HuH-7.5 (cell line): ENCODE results near the gene HOXD11.

Experiments
- DNase-seq: peaks from one replicate; pipeline ENCODE4 v3.0.0; 2011; ENCODE audit warnings: low spot score

Gene HOXD11

DNA sequence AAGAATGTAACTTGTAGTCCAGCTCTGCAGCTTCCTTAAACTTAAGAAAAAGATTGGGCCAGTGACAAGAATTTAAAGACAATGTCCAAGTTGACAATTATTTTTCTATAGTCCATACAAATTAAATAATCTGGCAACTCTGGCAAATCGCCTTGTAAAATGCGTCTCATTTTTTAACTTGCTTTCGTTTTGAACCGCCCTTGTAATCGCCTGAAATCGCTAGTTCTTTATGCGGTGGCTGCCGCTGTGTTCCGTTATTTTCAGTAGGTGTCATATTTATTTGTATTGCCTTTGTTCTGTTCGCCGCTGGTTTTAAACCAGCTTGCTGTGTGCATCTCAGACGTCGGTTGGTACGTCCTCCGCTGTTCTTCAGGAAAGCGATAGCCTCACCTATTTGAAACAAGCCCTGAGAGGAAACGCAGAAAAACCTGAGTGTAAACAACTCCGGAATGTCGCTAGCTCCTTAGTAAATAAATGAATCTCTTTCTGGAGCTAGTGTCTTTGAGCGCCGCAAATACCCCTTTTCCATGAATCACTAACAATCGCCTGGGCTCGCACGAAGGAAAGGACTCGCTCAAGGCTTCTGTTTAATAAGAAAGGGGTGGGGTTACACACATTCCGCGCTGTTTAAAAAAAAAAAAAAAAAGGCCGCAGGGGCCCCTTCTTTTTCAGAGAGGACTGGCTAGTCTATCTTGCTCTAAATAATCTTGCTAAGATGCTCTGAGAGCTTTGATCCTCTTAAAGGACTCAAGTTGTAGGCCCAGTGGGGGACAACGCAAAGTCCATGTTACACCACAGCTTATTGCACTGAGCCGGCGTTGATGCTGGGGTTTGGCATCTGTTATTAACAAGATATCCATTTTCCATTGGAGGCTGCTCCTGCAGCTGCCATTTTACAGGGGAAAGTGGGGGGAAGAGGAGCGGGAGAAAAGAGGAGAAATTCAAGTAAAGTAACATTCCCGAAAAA, 25.4 kb downstream of the HOXD11 start:
- DNase-seq, result no peak

- no peak for DNase-seq
These were observed 26.3 kb downstream of the HOXD11 start for GRCh38 chr2:176133389-176133788.

DNA sequence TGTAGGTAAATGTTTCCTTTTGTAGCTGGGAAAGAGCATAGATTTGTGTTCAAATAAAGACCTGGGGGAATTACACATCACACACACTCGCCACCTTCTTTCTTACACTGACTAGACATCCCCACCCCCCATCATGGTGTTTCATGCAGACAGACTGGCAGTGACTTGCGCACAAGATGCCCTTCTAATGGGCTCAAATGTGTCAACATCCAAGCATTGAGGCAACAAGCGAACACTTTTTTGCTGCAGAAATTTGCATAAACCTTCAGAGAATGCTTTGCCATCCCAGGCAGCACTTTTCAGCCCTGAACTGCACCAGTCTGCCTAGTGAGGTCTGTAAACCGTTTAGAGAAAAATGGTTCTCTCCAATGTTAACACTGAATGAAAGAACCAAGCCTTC, 27.0 kb downstream of the HOXD11 start:
- no peak for DNase-seq

GRCh38 chr2:176135035-176135440, 28.0 kb downstream of the HOXD11 start:
- DNase-seq, result no peak

DNA sequence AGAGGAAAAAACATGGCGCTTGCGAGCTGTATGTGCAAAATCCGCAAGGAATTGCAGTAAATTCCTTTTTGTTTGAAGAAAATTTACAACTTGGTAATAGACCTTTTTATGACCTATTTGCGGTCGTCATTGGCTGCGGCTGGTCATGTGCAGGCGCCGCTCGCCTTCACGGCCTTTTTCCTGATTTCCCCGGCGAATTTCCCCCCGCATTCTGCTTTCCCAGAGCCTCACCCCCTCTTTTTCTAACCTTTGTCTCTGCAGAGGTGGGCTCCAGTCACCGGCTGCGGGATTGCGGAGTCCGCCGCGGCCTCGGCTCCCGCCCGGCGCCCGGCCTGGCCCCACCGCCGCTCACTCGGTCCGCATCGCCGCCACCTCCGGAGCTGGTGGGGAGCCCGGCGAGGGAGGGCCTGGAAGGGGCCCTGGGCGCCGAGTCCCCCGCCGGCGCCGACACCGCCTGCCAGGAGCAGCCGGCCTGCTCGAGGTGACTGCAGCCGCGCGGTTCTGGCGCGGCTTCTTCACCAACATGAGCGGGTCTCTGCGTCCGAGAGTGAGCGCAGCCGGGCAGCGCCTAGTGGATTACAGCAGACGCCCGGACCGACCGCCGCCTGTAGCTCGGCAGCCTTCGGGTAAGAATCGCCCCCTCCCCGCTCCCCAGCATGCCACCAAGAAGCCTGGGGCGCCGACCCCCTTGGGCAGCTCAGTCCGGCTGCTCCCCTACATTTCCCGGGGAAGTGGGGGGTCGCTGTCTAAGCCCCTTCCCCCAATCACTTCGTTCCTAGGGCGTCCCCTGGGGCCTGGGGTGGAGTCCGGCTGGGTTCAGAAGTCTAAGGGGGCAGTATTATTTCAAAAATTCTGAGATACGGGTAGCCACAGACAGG, 29.5 kb downstream of the HOXD11 start:
- DNase-seq, result peak; percentile 76

DNA sequence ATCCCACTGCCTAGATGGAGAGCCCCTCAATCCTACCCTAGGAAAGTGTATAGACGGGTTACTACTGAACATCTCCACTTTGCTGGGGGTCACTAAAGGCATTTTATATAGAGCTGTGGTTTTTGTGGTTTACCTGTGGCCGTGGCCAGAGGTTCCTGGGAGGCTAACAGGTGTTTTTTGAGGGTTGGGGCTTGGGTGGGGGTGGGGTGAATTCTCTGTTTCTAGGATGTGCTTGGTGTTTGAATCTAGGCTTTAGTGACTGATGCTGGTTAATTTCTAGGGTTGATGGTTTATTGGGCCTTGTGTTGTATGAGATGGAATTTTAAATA, 30.1 kb downstream of the HOXD11 start:
- no peak for DNase-seq

DNA sequence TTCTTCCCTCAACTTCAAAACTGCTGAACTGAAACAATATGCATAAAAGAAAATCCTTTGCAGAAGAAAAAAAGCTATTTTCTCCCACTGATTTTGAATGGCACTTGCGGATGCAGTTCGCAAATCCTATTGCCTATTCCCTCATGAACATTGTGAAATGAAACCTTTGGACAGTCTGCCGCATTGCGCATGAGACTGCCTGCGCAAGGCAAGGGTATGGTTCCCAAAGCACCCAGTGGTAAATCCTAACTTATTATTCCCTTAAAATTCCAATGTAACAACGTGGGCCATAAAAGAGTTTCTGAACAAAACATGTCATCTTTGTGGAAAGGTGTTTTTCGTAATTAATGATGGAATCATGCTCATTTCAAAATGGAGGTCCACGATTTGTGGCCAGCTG, 30.8 kb downstream of the HOXD11 start:
- no peak for DNase-seq

GRCh38 chr2:176138526-176138922, 31.4 kb downstream of the HOXD11 start:
- DNase-seq, result no peak

DNA sequence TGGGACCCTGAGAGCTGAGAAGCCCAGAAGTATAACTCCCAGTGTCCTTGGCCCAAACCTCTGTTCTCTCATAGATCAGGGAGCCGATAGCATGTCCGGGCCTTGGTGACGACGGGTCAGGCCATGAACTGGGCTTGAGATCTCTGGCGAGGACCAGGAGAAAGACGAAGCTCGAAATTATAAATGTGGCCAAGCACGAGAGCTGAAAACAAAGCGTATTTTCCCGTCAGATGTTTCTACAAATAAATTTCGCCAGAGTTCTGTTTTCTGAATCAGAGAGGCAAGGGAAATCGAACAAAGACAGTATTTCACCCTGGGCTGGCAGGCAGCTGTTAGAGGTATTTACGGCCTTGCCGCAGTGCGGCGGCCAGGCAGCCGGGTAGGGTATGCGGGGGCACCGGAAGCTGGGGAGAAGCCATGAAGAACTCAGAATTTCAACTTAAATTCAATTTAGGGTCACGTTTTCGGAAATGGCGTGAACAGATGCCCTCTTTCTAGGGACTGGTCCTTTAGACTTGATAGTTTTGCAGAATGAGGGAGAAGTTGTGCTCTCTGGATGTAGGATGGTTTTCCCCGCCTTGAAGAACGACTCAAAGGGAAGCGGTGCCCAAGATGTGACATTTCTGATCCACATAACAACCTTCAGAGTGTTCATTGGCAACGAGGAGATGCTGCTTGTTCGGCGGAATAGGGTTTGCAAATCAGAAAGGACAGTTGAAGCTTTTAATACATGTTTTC, 32.0 kb downstream of the HOXD11 start:
- DNase-seq, result no peak

DNA sequence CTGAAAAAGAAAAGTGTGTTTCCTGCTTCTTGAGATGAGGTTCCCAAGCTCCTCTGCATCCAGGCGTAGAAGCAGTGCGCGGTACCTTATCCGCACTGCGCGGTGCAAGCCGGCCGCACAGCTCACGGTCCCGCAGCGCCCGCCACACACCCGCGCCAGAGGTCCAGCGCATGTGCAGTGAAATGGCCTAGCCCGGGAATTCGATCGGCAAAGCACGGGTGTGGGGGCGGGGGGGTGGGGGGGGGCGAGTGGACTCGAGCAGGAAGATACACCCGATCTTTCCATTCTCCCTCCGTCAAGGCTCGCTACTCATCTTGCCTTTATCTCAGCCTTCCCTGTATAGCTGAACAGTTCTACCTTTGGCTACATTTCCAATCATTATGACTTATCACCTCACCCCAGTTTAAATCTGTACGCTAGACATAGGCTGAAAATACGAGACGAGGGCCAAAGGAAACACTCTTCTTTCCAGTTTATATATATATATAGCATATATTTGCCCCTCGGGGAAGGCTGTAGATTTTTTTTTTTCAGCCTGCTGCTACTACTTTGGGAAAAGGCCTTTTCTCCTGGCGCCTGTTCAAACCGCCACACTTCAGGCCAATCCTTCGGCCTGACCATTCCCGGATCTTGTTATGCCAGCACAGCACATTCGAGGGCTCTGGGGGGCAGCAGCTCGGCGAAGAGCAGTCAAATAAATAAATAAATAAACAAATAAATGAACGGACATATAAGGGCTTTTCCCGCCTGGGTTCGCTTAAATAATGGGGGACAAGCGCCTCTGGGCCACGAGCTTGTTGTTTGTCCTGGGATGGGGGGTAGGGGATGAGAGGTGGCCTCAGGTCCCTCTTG, 32.8 kb downstream of the HOXD11 start:
- DNase-seq, result no peak

- peak; percentile 98 for DNase-seq
These were observed 33.6 kb downstream of the HOXD11 start for GRCh38 chr2:176140513-176141317.

- DNase-seq, result no peak
These were observed 35.2 kb downstream of the HOXD11 start for GRCh38 chr2:176142281-176142680.

DNA sequence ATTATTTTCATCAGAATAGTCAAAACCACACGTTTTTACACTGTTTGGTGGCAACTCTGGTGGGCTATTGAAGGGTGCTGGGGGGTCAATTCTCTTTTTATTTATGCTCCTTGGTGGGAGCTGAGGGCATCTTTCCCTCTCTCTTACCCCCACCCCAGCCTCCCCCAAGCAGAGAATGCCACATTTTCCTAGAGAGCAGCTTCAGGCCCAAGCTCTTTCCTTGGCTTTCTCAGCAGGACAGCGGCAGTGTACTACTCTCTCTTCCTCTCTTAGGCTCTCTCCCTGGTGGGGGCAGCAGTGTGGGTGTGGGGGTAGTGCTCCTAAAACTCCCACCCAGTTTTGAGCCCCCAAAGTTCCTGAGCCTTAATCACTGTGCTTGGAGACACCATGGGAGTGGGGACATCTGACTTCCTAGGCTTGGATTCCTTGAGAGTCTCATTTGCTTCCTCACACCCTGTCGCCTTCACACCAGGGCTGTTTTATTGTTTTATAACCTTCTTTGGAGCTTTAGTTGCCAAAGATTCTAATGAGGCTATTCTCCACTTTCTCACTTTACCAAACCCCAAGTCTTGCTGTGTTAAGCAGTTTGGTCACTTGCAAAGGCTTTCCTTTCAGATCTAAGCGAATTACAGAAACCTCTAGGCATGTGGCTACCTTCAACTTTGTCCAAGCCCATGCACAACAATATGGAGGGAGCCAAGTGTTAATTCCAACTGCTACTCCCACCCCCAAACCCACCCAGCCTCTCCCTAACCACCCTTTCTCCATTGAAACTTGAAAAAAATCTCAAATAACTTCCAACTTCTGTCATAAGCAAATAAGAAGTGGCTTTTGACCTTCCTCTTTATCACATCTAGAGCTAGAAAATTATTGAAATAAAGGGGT, 38.2 kb downstream of the HOXD11 start:
- no peak for DNase-seq

GRCh38 chr2:176146101-176146500, 39.0 kb downstream of the HOXD11 start:
- DNase-seq, result no peak

- no peak for DNase-seq
These were observed 39.6 kb downstream of the HOXD11 start for GRCh38 chr2:176146645-176147044.

DNA sequence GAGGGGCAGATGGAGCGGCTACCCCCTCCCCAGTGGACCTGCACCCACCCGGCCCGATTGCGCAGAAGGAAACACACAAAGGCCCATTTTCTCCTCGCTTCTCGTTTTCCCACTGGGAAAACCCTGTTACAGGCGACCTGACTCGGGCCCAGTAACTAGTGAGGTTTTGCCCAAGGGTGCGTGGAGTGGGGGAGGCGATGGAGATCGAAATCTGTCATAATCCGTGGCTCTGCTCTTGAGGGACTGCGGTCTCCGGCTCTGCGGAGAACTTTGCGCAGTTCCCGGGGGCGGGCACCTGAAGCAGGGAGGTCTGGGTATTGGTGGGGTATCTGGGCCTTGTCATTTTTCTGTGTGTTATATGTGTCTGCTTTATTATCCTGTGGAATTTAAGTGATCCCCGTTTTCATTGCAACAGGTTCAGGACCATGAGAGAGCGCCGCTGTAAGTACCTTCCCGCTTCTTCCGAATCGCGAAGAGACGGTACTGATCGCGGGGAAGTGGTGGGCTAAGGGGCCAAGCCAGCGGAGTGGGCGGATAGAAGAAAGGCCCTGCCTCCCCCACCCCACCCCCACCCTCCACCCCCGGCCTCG, 40.2 kb downstream of the HOXD11 start:
- no peak for DNase-seq

GRCh38 chr2:176147800-176148496, 40.9 kb downstream of the HOXD11 start:
- DNase-seq, result no peak

DNA sequence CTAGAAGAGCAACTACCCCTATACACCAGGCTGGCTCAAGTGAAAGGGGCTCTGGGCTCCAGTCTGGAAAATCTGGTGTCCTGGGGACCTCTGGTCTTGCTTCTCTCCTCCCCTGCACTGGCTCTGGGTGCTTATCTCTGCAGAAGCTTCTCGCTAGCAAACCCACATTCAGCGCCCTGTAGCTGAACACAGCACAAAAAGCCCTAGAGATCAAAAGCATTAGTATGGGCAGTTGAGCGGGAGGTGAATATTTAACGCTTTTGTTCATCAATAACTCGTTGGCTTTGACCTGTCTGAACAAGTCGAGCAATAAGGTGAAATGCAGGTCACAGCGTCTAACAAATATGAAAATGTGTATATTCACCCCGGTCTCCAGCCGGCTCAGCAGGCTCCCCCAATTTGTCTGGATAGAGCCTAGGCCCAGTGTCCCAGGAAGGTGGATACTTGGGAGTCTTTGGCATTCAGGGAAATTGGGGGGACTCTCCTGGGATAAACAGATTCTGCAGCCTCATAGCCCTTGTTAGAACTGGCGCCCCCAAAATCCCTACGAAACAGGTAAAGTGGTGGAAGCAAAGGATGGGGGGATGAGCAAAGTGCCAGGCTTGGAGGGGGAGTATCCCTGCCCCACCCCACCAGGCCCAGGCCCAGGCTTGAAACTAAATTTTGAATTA, 41.8 kb downstream of the HOXD11 start:
- DNase-seq, result no peak
